AG04450 (cell line): ENCODE data around the gene TTC23. TPM values are rescaled to one million over a fixed set of nuclear protein-coding genes. Genes with fewer than 3 reads are reported as not detected.

Experiments used
- CTCF ChIA-PET: fragments of 300-600, 350-600 bp; formaldehyde crosslinking; extraction: SDS; loops from one replicate; lab custom pipeline; 2022; ENCODE audit warnings: antibody characterized with exemption, inconsistent platforms; lab: Charles Lee
- POLR2A ChIA-PET: fragments of 350-600 bp; formaldehyde crosslinking; extraction: SDS; loops from one replicate; lab custom pipeline; 2021; ENCODE audit warnings: antibody characterized with exemption, inconsistent platforms; lab: Yijun Ruan, JAX
- DNase-seq: peaks from one replicate; pipeline ENCODE4 v3.0.0-alpha.2; 2011; ENCODE audit warnings: low read depth, low spot score
- H3K27ac ChIP-seq: one replicate; pipeline ENCODE4 v1.5.1; 2012; ENCODE audit warnings: low read depth, low read length, control low read depth
- H3K27me3 ChIP-seq: one replicate; pipeline ENCODE4 v1.6.0; 2012; ENCODE audit warnings: low read length; ENCODE audit not compliant: control insufficient read depth, insufficient read depth
- H3K4me3 ChIP-seq: 2 replicates; pipeline ENCODE4 v1.5.1; 2011; ENCODE audit warnings: mild to moderate bottlenecking, low read depth, low read length, control low read depth
- H3K9me3 ChIP-seq: 2 replicates; pipeline ENCODE4 v1.5.1; 2012; ENCODE audit warnings: low read length; ENCODE audit not compliant: control insufficient read depth, insufficient read depth
- CTCF ChIP-seq: IDR thresholded peaks from 2 replicates; pipeline ENCODE4 v1.5.1; 2011; ENCODE audit warnings: low read depth, low read length, control low read depth, inconsistent platforms
- polyA plus RNA-seq: library from polyadenylated mRNA; depleted of rRNA; stranded (reverse); fragments of >200 nt; gene quantifications from 2 replicates; pipeline ENCODE4 v1.2.3, GENCODE V29; 2011

Gene TTC23
- polyA plus RNA-seq, 1 experiment = 7.2 TPM

GRCh38 chr15:99141943-99142342 lies 107.4 kb downstream of the TTC23 start:
- no peaks in the 10 kb centered on the region for H3K27me3 ChIP-seq
- DNase-seq = no peak
- no peak for TF ChIP-seq CTCF
- POLR2A ChIA-PET = interaction anchor here (0.6 kb wide), 1 partner anchor 48 kb away, joined by 4 read pairs; no protein-coding TSS in a partner anchor
- no peak overlapping the region for H3K4me3 ChIP-seq
- no peaks in the 10 kb centered on the region; the same call in 1 of the 2 replicates for H3K9me3 ChIP-seq
- no peak overlapping the region for H3K27ac ChIP-seq
- CTCF ChIA-PET = no interaction called here

DNA sequence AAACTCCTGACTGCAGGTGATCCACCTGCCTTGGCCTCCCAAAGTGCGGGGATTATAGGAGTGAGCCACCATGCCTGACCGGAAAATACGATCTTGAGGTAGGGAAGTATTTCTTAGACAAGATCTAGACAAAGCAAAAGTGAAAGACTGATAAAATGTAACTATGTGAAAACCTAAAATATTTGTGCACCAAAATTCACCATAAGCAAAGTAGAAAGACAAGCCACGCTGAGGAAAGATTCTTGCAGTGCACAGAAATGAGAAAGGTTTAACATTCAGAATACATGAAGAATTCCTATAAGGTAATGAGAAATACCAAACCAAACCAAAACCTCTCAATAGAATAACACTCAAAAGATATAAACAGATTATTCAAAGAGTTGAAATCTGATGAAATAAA lies 108.8 kb downstream of the TTC23 start:
- TF ChIP-seq CTCF = no peak
- H3K4me3 ChIP-seq = no peak overlapping the region
- H3K27me3 ChIP-seq = no peaks in the 10 kb centered on the region
- POLR2A ChIA-PET = no interaction called here
- no peak for DNase-seq
- no peak overlapping the region for H3K27ac ChIP-seq
- CTCF ChIA-PET = no interaction called here
- no peaks in the 10 kb centered on the region; the same call in 1 of the 2 replicates for H3K9me3 ChIP-seq

GRCh38 chr15:99139276-99139675 lies 110.1 kb downstream of the TTC23 start:
- no peak for TF ChIP-seq CTCF
- ChIA-PET POLR2A (no interaction called here), CTCF (no interaction called here)
- Histone ChIP-seq H3K27ac (no peak overlapping the region), H3K9me3 (no peaks in the 10 kb centered on the region; the same call in 1 of the 2 replicates), H3K27me3 (no peaks in the 10 kb centered on the region), H3K4me3 (no peak overlapping the region)
- no peak for DNase-seq

DNA sequence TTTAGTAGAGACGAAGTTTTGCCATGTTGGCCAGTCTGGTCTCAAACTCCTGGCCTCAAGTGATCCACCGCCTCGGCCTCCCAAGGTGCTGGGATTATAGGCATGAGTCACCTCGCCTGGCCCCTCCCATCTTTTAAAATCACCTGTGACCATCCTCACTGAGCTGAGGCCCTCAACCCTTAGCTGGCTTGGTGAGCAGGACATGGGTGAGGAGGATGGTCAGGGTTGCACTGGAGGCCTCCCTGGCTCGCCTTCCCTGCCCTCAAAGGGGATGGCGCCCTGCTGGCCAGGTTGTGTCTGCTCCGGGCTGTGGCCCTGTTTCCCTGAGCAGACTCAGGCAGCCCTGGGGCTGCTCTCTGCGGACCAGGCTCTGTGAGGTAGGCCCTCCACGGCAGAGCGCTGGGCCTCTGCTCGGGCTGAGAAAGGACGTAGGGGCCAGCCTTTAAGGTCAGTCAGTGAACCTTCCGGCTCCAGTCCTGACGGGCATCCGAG lies 110.8 kb downstream of the TTC23 start:
- ChIA-PET POLR2A (no interaction called here), CTCF (no interaction called here)
- TF ChIP-seq CTCF = no peak

GRCh38 chr15:99137877-99138276 lies 111.5 kb downstream of the TTC23 start:
- Histone ChIP-seq H3K27me3 (no peaks in the 10 kb centered on the region), H3K9me3 (no peaks in the 10 kb centered on the region; the same call in 1 of the 2 replicates), H3K4me3 (no peak overlapping the region), H3K27ac (no peak overlapping the region)
- TF ChIP-seq CTCF = no peak
- POLR2A ChIA-PET = no interaction called here
- CTCF ChIA-PET = no interaction called here
- DNase-seq = no peak

More for the DNA sequence above, 110.8 kb downstream of the TTC23 start:
- Histone ChIP-seq H3K27me3 (no peaks in the 10 kb centered on the region), H3K9me3 (no peaks in the 10 kb centered on the region; the same call in 1 of the 2 replicates), H3K4me3 (no peak overlapping the region), H3K27ac (no peak overlapping the region)
- no peak for DNase-seq
